Small intestine (tissue), 7 donors: Measurements from ENCODE around the gene TAF9B. TPM values are rescaled to one million over a fixed set of nuclear protein-coding genes. Genes with fewer than 3 reads are reported as not detected.

Experiments
- DNase-seq, 2 donors: peaks; one replicate each; pipeline versions ENCODE4 v3.0.0 to v3.0.0-alpha.2; 2013
- FAIRE-seq: peaks from 2 replicates; lab custom pipeline; 2012; peaks lifted over from hg19 to GRCh38; lab: Jason Lieb, UNC
- H3K27ac ChIP-seq, 3 donors: one replicate each; pipeline ENCODE4 v1.5.1; 2013; ENCODE audit warnings: low read length in 2 of 3, mild to moderate bottlenecking in 2 of 3, control low read depth in 1 of 3, inconsistent platforms in 1 of 3, low read depth in 1 of 3, moderate library complexity in 1 of 3
- H3K27me3 ChIP-seq, 3 donors: one replicate each; pipeline ENCODE4 v1.6.1; 2013; ENCODE audit warnings: low read length in 3 of 3, inconsistent platforms in 1 of 3; ENCODE audit not compliant: control insufficient read depth in 3 of 3, insufficient read depth in 3 of 3
- H3K36me3 ChIP-seq, 3 donors: one replicate each; pipeline ENCODE4 v1.6.1; 2013; ENCODE audit warnings: low read length in 3 of 3, inconsistent platforms in 1 of 3, low read depth in 1 of 3, mild to moderate bottlenecking in 1 of 3, moderate library complexity in 1 of 3; ENCODE audit not compliant: control insufficient read depth in 3 of 3, insufficient read depth in 2 of 3
- H3K4me1 ChIP-seq, 3 donors: one replicate each; pipeline ENCODE4 v1.6.1; 2013; ENCODE audit warnings: low read length in 2 of 3, inconsistent platforms in 1 of 3, low read depth in 1 of 3, mild to moderate bottlenecking in 1 of 3, moderate library complexity in 1 of 3; ENCODE audit not compliant: control insufficient read depth in 3 of 3, insufficient read depth in 2 of 3
- H3K4me3 ChIP-seq, 3 donors: one replicate each; pipeline ENCODE4 v1.5.1; 2013; ENCODE audit warnings: low read length in 3 of 3, control low read depth in 1 of 3, inconsistent platforms in 1 of 3, low read depth in 1 of 3, mild to moderate bottlenecking in 1 of 3, moderate library complexity in 1 of 3
- H3K9me3 ChIP-seq, 2 donors: one replicate each; pipeline ENCODE4 v1.6.1; 2013; ENCODE audit warnings: low read depth in 1 of 2, low read length in 1 of 2; ENCODE audit not compliant: control insufficient read depth in 2 of 2, insufficient read depth in 1 of 2
- WGBS, 3 donors: extraction: QIAGEN DNeasy Blood & Tissue Kit; methylation state at CpG; one replicate each; pipeline ENCODE4 v1.1.7; 2013; 5-methylcytosine and 5-hydroxymethylcytosine counted together
- polyA plus RNA-seq, 4 donors: library from polyadenylated mRNA; stranded (reverse) in 3 of 4; unstranded in 1 of 4; fragments of 200-250 nt in 3 of 4; fragments of 120-200 nt in 1 of 4; gene quantifications; one replicate each; pipeline versions ENCODE4 v1.2.1 to v1.2.3, GENCODE V29; 2013
- donor health status: healthy with polysubstance abuse.
- donor health status: control.
- donor health status: control.
- donor health status: Bipolar disorder and iron deficiency.
- donor health status: healthy.

The TAF9B gene
- polyA plus RNA-seq, 4 donors: 1.6 to 19.2 (median 6.7) TPM

DNA sequence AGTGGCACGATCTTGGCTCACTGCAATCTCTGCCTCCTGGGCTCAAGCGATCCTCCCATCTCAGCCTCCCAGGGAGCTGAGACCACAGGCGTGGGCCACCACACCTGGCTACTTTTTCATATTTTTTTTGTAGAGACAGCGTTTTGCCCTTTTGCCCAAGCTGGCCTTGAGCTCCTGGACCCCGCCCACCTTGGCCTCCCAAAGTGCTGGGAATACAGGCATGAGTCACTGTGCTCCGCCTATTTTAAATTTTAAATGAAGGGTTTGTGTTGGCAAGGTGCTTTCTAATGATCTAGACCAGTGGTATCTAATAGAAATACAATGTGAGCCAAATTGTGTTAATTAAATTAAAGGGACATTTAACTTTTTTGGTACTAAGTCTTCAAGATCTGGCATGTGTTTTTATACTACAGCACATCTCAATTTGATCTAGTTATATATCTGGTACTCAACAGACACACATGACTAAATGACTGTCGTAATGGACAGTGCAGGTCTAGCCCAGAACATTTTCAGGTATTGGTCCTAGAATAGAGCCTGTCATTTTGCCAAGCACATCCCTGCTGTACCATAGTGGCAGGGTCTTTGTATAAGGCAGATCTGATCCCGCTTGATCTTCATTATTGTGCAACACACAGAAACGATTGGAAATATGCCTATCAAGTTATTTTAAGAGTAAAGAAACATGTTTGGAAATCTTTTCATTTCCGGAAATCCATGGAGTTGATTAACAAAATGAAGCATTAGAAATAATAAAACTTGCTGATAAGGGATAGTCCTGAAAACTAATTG is 28.1 kb downstream of the TAF9B start:
- FAIRE-seq: no peak

DNA sequence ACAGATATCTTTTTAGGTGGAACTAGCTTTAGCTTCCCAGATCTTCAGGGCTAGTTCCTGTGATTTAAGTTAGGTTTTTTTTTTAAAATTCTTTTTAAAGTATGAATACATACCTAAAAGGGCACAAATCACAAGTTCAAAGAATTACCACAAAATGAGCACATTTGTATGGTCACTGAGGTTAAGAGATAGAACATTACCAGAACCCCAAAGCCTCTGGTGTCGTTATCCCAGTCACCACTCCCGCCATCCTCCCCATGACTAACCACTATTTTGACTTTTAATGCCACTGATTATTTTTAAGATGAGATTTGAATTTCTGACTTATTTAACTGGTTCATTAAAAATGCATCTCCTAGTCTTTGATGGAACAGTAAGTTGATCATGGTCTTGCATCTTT is 30.0 kb downstream of the TAF9B start:
- FAIRE-seq (no peak), DNase-seq (peak in 1 of 2 donors; percentile 10)
- WGBS, 3 donors: 61 to 77% (median 72%) methylated on average over 2 of the region's 2 CpGs
- Histone ChIP-seq H3K9me3 (no peaks in the 10 kb centered on the region), H3K27me3 (no peaks in the 10 kb centered on the region), H3K4me3 (no peak overlapping the region), H3K27ac (no peak overlapping the region), H3K36me3 (peaks cover 0 to 17% (median 0%) of the 10 kb centered on the region in 3 donors), H3K4me1 (peaks cover 0 to 7% (median 0%) of the 10 kb centered on the region in 3 donors)

More for the DNA sequence above, 28.1 kb downstream of the TAF9B start:
- Histone ChIP-seq H3K27me3 (no peaks in the 10 kb centered on the region), H3K27ac (no peak overlapping the region), H3K9me3 (no peaks in the 10 kb centered on the region), H3K4me3 (no peak overlapping the region), H3K36me3 (peaks cover 0 to 24% (median 4%) of the 10 kb centered on the region in 3 donors), H3K4me1 (peaks cover 0 to 3% (median 0%) of the 10 kb centered on the region in 3 donors)
- 57 to 77% (median 59%) methylated on average over 10 of the region's 10 CpGs for WGBS, 3 donors
- peak in 1 of 2 donors; percentile 19 for DNase-seq

- Histone ChIP-seq H3K9me3 (no peaks in the 10 kb centered on the region), H3K27me3 (no peaks in the 10 kb centered on the region), H3K27ac (peak overlapping the region in 2 of 3 donors; percentile 93 to 98), H3K4me1 (peaks cover 0 to 7% (median 0%) of the 10 kb centered on the region in 3 donors), H3K36me3 (peaks cover 0 to 9% (median 0%) of the 10 kb centered on the region in 3 donors), H3K4me3 (peak overlapping the region in 2 of 3 donors; percentile 15 to 74)
- DNase-seq (no peak), FAIRE-seq (no peak)
- 65 to 88% (median 77%) methylated on average over 1 of the region's 1 CpG for WGBS, 3 donors
Observed at GRCh38 chrX:78106651-78106986, 32.8 kb downstream of the TAF9B start.

GRCh38 chrX:78105944-78106650 is 33.4 kb downstream of the TAF9B start:
- FAIRE-seq (no peak), DNase-seq (peak in 1 of 2 donors; percentile 21)
- 31 to 60% (median 60%) methylated on average over 11 of the region's 11 CpGs for WGBS, 3 donors
- Histone ChIP-seq H3K4me3 (peak overlapping the region; percentile 15 to 74 (median 65)), H3K9me3 (no peaks in the 10 kb centered on the region), H3K36me3 (peaks cover 0 to 7% (median 0%) of the 10 kb centered on the region in 3 donors), H3K27ac (peak overlapping the region in 2 of 3 donors; percentile 93 to 98), H3K4me1 (peaks cover 0 to 7% (median 0%) of the 10 kb centered on the region in 3 donors), H3K27me3 (no peaks in the 10 kb centered on the region)

GRCh38 chrX:78104447-78105176 is 34.8 kb downstream of the TAF9B start:
- FAIRE-seq (no peak), DNase-seq (peak; percentile 81 to 83)
- WGBS, 3 donors: 1 to 33% (median 11%) methylated on average over 26 to 27 of the region's 27 CpGs
- Histone ChIP-seq H3K27ac (peak overlapping the region; percentile 87 to 98 (median 93)), H3K4me3 (peak overlapping the region; percentile 65 to 77 (median 74)), H3K27me3 (no peaks in the 10 kb centered on the region), H3K9me3 (no peaks in the 10 kb centered on the region), H3K36me3 (no peaks in the 10 kb centered on the region), H3K4me1 (peaks cover 0 to 7% (median 0%) of the 10 kb centered on the region in 3 donors)

DNA sequence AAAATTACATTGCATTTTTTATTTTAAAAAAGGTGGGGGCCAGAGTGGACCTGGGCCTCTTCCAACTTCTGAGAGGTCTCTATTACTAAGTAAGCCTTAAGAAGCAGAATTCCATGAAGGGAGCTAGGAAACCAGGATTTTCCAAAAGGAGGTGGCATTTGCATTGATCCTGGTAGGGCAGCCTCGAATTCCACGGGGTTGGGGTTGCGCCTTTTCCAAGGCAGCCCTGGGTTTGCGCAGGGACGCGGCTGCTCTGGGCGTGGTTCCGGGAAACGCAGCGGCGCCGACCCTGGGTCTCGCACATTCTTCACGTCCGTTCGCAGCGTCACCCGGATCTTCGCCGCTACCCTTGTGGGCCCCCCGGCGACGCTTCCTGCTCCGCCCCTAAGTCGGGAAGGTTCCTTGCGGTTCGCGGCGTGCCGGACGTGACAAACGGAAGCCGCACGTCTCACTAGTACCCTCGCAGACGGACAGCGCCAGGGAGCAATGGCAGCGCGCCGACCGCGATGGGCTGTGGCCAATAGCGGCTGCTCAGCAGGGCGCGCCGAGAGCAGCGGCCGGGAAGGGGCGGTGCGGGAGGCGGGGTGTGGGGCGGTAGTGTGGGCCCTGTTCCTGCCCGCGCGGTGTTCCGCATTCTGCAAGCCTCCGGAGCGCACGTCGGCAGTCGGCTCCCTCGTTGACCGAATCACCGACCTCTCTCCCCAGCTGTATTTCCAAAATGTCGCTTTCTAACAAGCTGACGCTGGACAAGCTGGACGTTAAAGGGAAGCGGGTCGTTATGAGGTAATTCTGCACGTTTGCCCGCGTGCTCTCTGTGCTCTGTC is 35.6 kb downstream of the TAF9B start, which contains the start of gene PGK1:
Gene PGK1 (plus strand): TSS at position 626 of the 824 bp plus-strand sequence. CDS start 93 bp downstream, at position 719.
- Histone ChIP-seq H3K27ac (peak within 1 kb of the TSS; percentile 87 to 98 (median 93)), H3K4me1 (peaks cover 0 to 7% (median 0%) of the 10 kb centered on the region in 3 donors), H3K36me3 (no peaks in the 10 kb centered on the region), H3K9me3 (no peaks in the 10 kb centered on the region), H3K4me3 (peak within 1 kb of the TSS; percentile 65 to 77 (median 74)), H3K27me3 (no peaks in the 10 kb centered on the region)
- DNase-seq (peak; percentile 94 to 97), FAIRE-seq (no peak)
- WGBS, 3 donors: 0 to 46% (median 15%) methylated on average over 30 to 72 of the region's 72 CpGs

- FAIRE-seq (no peak), DNase-seq (no peak)
- no peaks in the 10 kb centered on the region for H3K9me3 ChIP-seq
- peak overlapping the region; percentile 80 to 97 (median 89) for H3K27ac ChIP-seq
- H3K4me1 ChIP-seq: peaks cover 0 to 7% (median 0%) of the 10 kb centered on the region in 3 donors
- peak overlapping the region in 2 of 3 donors; percentile 43 to 47 for H3K4me3 ChIP-seq
- WGBS, 3 donors: 81 to 85% (median 82%) methylated on average over 23 of the region's 23 CpGs
- H3K27me3 ChIP-seq: no peaks in the 10 kb centered on the region
- no peaks in the 10 kb centered on the region for H3K36me3 ChIP-seq
Observed at GRCh38 chrX:78103001-78103622, 36.3 kb downstream of the TAF9B start.
